HG02678 (cell line): ENCODE data around the gene LRCOL1.

Source experiments
- ATAC-seq: cut with Tn5 transposase; IDR thresholded peaks from one replicate; pipeline ENCODE4 v1.9.1; 2021; ENCODE audit warnings: mild to moderate bottlenecking, moderate library complexity; ENCODE audit not compliant: unreplicated experiment

The LRCOL1 gene

DNA sequence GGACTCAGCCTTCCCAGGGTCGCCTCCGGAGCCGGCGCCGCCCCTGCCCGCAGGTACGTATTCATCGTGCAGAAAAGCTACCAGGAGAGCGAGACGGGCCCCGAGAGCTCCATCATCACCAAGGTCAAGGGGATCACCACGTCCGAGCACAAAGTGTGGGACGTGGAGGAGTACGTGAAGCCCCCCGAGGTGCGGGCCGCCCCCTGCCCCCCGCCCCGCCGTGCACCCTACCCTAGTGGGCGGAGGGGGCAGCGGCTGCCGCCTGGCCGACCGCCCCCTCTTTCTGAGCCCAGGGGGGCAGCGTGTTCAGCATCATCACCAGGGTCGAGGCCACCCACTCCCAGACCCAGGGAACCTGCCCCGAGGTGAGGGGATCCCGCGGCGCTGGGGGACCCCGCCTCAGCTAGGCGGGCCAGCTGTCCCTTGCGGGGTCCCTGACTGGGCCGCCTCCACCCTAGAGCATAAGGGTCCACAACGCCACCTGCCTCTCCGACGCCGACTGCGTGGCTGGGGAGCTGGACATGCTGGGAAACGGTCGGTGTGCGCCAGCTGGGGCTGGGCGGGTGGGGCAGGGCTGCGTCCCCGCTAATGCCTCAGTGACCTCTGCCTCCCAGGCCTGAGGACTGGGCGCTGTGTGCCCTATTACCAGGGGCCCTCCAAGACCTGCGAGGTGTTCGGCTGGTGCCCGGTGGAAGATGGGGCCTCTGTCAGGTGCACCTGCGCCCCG lies 9.2 kb upstream of the LRCOL1 start:
- no peak for ATAC-seq

DNA sequence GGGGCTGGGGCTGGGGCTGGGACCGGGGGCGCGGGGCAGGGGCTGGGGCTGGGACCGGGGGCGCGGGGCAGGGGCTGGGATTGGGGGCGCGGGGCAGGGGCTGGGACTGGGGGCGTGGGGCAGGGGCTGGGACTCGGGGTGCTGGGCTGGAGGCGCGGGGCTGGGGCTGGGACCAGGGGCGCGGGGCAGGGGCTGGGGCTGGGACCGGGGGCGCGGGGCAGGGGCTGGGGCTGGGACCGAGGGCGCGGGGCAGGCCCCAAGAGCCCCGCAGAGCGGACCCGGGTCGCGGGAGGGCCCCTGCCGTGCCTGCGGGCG lies 8.6 kb upstream of the LRCOL1 start:
- no peak for ATAC-seq

DNA sequence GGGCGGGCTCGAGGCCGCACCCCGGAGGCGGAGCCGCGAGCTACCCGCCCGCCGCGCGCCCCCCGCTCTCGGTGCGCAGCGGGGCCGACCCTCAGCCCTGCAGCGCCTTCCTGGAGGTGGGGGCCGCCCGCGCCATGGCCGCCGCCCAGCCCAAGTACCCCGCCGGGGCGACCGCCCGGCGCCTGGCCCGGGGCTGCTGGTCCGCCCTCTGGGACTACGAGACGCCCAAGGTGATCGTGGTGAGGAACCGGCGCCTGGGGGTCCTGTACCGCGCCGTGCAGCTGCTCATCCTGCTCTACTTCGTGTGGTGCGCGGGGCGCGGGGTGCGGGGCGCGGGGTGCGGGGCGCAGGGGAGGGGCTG lies 8.3 kb upstream of the LRCOL1 start, which contains the start of gene P2RX2:
Gene P2RX2 (plus strand): TSS at position 94 of the 361 bp plus-strand sequence. CDS start 41 bp downstream, at position 135.
- ATAC-seq, result no peak

DNA sequence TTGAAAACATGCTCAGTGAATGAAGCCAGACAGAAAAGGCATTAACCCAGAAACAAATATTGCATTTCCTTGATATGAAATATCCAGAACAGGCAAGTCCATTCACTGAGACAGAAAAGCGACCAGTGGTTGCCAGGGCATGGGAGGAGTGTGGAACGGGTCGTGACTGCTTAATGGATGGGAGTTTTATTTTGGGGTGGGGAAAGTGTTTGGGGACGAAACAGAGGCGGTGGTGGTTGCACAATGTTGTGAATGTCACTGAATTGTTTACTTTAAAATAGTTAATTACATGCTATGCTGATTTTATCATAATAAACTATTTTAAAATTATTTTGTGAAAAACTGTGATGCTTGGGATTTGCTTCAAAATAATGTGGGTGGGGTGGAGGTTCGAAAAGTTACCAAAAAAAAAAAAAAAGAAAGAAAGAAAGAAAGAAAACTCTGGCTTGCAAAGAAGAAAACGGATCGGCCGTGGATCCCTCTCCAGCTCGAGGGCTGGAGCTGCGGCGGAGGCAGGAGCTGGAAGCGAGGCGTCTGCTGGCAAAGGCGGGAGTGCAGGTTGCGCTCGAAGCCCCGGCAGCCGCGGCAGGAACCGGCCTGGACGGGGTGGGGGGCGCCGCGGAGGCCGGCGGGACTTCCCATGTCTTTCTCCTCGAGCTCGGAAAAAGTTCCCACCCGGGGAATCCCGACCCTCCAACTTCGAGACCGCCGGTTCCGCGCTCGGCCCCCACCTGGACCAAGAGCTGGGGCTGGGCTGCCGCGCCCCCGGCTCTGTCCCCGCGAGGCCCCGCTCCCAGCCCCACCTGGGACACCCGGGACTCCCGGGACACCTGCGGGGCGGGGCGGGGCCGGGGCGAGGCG lies 7.7 kb upstream of the LRCOL1 start:
- ATAC-seq, result no peak

DNA sequence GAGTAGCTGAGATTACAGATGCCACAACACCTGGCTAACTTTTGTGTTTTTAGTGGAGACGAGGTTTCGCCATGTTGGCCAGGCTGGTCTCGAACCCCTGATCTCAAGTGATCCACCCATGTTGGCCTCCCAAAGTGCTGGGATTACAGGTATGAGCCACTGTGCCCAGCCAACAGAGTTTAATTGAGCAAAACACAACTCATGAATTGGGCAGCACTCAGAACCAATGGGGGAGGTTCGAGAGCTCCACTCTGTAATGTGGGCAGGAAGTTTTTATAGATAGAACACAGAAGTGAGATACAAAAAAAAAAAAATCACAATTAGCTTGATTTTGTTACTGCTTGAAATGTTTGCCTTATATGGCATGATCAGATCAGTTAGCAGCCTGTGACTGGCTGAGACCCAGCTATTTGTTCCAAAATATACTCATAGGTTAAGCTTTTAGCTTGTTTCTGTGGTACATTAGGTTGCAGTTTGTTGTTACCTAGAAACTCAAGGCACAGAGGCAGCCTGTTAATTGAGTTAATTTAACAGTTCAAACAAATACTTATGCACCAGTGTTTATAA lies 6.8 kb upstream of the LRCOL1 start:
- no peak for ATAC-seq

DNA sequence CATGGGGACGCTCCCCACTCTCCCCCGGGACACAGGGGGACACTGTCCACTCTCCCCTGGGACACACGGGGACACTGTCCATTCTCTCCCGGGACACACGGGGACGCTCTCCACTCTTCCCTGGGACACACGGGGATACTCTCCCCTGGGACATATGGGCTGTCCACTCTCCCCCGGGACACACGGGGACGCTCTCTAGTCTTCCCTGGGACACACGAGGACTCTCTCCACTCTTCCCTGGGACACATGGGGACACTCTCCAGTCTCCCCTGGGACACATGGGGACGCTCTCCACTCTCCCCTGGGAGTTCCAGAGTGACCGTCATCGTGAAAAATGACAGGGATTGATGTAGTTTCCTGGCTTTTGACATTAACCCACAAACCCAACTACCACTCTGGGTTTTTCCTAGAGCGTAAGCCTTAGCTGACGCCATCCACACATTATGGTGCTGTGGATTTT lies 5.2 kb upstream of the LRCOL1 start:
- ATAC-seq, result no peak

DNA sequence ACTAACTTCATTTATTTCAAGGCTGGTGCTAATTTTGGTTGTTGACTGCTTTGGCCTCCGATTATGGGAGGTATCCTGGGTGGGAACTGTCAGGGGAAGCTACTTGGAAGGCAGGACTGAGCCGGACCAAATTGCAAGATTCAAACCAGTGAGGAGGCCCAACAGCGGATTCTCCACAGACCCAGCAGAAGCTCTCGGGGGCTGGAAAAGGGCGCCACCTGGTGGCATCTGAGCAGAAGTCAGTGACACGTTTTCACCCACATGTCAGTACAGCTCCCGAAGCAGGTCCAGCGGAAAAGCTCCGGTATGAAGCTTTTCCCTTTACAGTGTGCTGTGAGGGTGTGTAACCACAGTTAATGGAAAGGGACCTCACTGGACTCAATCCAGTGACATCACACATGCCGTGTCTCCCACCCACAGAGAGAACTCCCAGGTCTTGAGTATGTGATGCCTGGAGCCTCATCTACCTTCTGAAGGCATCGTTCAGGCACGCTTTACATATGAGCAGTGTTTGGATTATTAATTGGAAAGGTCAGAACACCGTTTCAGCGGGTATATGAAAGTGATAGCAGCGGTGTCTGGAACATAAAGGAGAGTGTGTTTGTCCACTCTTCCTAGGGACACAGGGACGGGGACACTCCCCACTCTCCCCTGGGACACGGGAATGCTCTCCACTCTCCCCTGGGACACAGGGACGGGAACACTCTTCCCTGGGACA lies 4.6 kb upstream of the LRCOL1 start:
- peak; percentile 47 for ATAC-seq

DNA sequence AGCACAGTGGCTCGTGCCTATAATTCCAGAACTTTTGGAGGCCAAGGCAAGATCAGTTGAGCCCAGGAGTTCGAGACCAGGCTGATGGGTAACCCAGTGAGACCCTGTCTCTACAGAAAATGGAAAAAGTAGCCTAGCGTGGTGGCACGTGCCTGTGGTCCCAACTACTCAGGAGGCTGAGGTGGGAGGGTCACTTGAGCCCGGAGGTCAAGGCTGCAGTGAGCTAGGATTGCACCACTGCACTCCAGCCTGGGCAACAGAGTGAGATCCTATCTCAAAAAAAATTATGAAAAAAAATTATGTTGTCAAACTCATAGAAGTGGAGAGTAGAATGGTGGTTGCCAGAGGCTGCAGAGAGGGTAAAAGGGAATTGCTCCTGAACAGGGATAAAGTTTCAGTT lies 3.6 kb upstream of the LRCOL1 start:
- no peak for ATAC-seq

DNA sequence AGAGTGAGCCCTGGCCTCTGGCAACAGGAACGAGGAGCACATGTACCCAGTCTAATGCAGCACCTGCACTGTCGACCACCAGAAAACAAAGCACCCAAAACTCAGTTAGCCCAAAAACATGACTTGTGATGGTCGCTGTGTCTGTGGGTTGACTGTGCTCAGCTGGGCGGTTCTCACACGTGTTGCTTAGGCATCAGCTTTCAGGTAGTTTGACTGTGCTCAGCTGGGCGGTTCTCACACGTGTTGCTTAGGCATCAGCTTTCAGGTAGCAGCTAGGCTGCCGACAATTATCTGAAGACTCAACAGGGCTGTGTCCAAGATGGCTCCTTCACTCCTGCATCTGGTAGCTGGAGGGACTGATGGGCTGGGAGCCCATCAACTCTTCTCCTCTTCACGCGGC lies 1.2 kb upstream of the LRCOL1 start:
- no peak for ATAC-seq

DNA sequence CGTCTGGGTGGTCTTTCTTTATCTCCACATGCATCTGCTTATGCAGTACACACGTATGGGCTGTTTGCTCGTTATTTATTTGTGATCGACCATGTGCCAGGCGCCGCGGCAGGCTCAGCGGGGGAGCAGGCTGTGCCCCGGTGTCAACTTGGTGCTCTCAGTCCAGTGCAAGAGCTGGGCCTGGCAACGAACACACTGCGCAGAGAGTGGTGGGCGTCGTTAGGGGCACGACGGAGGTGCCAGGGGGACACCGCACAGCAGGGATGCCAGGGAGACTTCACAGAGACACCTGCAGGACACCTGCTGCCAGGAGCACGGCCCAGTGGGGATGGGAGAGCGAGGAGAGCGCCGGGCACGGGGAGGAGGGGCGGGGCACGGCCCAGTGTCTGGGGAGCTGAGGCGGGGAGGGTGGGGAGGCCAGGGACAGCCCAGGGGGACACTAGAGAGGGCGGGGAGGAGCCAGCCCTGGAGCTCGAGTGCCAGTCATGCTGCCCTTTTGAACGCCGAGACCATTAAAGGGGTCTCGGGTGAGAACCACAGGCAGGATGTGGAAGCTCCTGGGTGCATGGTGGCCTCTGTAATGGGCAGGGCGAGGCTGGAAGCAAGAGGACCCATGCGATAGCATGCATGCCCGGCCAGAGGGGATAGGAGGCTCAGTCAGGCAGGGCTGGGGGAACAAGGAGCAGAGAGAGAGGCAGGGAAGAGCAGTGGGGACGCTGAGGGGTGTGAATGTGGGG lies 652 bp upstream of the LRCOL1 start:
- ATAC-seq, result no peak

DNA sequence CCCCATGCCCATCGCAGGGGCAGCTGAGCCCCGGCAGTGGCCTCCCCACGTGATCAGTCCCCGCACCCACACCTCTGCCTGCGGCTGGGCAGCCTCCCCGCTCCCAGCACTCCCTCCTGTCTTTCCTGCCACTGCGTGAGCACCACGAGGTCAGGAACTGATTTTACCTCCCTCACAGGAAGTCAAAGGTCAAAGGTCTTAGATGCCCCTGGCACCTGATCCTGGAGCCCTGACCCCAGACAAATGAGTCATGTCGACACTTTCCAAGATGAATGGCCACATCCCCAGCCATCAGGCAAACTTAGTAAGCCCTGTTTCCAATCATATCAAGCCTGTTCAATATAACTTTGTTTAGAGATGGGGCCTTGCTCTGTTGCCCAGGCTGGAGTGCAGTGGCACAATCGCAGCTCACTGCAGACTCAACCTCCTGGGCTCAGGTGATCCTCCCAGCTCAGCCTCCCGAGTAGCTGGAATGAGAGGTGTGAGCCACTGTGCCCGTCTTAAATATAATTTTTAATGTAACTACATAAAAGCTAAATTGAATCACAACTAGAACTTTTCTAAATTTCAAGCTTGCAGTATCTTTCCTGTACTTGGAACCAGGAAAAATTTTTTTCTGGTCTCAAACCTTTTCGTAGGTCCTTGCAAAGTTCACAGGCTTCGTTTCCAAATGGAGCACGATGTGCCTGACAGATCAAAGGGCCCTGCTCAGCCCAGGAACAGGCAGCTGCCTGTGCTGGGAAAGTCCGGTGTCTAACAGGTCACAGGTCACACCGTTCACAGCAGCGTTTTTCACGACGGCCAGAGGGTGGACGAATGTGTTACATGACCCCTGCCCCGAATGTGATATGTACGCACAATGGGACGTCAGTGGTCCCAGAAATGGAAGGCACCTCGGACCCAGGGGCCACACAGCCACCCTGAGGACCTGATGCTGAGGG lies 1.9 kb downstream of the LRCOL1 start:
- ATAC-seq, result no peak

DNA sequence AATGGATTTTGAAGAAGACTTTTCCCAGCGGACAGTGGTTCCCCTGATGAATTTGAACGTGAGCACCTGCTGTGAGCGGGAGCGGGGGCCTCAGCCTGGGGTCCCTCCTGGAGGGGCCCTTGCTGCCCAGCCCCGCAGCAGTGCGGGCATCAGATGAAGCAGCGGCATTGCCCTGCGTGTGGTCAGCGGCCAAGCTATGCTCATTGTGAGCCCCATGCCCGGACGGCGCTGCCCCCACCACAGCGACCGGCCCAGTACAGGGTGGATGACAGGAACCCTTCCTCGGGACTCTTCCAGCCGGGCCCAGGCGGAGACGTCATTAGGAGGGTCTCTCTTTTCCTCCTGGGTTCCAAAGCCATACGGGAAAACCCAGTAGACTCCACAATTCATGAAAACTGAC lies 3.5 kb downstream of the LRCOL1 start:
- ATAC-seq, result no peak

DNA sequence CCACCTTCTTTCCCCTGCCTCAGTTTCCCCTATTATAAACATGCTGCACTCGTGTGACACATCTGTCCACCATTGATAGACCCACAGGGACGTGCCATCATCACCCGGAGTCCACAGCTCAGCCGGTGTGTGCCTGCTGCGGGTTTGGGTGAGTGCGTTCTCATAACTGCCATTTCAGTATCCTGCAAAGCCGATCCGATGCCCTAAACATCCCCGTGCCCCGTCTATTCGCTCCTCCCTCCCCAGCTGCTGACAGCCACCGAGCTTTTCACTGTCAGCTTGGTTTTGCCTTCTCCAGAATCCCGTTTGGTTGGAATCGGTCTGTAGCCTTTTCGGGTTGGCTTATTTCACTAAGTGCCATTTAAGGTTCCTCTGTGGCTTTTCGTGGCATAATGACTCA lies 3.9 kb downstream of the LRCOL1 start:
- ATAC-seq, result no peak

DNA sequence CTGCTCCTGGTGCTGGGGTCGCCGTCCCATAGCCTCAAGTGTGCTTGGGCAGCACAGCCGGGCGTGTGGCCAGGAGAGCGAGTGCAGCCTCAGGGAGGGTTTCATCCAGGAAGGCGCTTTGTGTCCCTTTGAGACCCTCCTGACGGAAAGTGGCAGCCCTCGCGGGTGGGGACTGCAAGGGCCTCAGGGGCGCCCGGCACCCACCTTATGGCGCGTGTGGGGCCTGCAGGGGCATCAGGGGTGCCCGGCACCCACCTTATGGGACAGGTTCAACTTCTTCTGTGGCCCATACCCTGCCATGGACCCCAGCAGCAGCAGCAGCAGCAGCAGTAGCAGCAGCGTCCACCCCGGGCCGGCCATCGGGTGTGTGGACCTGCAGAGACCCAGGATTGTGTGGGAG lies 4.5 kb downstream of the LRCOL1 start:
- ATAC-seq, result no peak

DNA sequence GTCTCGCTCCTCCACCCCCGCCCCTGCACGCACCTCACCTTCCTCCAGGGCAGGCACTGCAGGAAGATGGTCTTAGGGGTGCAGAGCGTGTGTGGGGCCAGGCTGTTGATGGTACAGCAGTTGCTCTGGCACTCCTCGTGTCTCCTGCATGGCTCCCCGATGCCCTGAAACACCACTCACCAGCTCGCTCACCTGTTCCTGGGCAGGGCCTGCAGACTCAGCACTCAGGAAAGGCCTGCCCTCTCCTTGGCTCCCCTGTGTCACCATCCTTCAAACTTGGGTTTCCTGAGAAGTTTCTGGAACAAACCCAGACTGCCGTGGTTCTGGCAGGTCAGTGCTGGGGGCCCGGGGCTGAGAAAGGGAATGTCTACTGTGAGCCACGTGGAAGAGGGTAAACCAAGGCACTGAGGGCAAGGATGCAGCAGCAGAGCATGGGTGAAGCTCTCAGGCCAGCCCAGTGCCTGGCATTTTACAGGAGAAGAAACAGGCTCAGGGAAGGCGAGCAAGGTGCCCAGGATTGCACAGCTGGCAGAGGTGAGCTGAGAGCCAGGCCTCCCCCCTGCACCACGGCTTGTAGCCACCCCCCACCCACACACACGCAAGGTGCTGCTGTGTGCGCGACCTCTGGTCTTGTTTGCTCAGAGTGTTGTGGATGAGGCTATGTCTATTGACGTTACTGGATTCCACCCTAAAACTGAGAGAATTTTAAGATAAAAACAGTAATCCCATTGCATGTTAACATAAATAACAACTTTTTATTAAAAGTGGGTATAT lies 5.5 kb downstream of the LRCOL1 start:
- ATAC-seq, result no peak

DNA sequence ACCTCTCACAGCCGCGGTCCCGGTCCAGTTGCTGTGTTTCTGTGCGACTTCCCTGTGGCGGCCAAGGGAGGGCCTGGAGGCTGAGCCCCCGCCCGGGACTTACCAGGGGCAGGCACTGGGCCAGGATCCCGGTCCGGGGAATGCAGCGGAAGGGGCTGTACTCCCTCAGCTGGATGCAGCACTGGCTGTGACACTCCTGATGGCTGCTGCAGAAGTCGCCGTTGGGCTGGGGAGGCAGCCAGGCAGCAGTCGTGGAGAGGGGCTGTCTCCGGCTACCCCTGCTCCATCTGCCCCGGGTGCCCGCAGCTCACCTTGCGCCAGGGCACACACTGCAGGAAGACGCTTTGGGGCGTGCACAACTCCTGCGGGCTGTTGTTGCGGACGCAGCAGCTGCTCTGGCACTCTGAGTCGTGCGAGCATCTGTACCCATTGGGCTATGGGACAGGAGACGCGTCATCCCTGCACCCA lies 6.2 kb downstream of the LRCOL1 start:
- no peak for ATAC-seq

DNA sequence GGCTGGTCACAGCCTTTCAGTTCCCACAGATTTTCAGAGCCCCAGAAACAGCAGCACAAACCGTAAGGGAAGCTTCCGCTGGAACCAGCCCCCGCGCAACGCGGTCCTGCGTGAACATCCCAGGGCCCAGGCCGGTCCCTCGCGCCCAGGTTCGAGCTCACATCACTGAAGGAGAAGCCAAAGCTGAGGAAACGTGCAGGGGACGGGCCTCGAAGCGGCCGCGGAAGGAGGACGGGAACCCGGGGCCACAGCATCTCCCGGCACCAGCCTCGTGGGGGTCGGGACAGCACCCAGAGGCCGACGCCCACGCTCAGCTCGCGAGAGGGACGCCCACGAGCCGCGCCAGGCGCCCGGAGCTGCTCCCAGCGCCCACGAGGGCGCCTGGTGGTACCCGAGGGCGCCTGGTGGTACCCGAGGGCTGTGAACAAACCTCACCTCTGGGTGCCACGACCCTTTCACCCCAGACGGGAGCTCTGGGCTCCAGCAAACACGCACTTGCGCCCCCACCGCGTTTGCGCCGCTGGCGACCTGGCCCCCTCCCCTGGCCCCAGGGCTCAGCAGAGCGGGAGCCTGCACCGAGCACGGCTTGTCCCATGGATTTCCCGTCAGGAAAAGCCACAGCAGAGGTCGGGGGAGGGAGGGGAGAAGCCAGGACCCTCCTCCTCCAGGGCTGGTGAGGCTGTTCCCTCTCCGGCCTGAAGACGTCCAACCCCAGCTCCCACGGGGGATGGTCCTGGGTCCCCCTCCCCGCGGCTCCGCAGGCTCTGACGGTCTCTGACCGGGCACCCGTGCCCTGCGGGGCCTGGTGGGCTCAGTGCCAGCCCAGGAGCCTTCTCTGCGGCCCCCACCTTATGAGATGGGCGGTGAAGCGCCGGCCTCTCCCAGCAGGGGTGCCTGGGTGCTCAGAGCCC lies 6.9 kb downstream of the LRCOL1 start:
- ATAC-seq, result no peak
